NCI-H2081 (cell line): ENCODE results near the gene IRAG1.

ENCODE experiments used
- DNase-seq, 2 experiments: peaks; one replicate each; lab custom pipeline; 2025; lab: John Stamatoyannopoulos, UW

Gene IRAG1, protein sequence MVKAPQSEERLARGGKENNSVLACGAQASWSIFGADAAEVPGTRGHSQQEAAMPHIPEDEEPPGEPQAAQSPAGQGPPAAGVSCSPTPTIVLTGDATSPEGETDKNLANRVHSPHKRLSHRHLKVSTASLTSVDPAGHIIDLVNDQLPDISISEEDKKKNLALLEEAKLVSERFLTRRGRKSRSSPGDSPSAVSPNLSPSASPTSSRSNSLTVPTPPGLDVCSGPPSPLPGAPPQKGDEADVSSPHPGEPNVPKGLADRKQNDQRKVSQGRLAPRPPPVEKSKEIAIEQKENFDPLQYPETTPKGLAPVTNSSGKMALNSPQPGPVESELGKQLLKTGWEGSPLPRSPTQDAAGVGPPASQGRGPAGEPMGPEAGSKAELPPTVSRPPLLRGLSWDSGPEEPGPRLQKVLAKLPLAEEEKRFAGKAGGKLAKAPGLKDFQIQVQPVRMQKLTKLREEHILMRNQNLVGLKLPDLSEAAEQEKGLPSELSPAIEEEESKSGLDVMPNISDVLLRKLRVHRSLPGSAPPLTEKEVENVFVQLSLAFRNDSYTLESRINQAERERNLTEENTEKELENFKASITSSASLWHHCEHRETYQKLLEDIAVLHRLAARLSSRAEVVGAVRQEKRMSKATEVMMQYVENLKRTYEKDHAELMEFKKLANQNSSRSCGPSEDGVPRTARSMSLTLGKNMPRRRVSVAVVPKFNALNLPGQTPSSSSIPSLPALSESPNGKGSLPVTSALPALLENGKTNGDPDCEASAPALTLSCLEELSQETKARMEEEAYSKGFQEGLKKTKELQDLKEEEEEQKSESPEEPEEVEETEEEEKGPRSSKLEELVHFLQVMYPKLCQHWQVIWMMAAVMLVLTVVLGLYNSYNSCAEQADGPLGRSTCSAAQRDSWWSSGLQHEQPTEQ

DNA sequence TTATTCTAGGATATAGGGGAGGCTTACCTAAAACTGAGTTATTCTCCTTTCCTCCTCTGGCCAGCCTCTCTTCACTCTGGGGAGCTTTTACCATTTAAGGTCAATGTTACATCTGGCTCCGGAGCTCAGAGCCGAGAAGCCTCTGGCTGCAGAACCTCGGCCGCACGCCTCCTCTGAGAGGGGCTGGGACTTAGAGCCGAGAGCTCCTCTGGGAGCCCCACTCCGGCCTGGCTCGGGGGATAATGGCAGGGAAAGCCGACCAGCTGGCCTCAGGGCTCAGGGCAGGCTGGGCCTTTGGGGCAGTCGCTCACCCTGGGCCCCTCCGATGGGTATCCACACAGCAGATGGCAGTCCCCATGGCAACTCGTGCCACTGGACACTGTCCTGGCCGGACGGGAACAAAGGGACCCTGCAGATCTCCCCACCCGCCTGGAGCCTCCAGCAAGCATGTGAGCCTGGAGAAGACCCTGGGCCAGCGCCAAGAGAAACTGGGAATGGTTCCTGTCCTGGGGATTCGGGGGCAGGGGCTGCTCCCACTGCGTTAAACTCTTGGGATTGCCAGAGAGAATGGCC lies at the start of gene IRAG1:
Gene IRAG1 (minus strand): TSS at position 247 of the 573 bp plus-strand sequence. CDS start 153 bp downstream, at position 94.
- no peak for DNase-seq

DNA sequence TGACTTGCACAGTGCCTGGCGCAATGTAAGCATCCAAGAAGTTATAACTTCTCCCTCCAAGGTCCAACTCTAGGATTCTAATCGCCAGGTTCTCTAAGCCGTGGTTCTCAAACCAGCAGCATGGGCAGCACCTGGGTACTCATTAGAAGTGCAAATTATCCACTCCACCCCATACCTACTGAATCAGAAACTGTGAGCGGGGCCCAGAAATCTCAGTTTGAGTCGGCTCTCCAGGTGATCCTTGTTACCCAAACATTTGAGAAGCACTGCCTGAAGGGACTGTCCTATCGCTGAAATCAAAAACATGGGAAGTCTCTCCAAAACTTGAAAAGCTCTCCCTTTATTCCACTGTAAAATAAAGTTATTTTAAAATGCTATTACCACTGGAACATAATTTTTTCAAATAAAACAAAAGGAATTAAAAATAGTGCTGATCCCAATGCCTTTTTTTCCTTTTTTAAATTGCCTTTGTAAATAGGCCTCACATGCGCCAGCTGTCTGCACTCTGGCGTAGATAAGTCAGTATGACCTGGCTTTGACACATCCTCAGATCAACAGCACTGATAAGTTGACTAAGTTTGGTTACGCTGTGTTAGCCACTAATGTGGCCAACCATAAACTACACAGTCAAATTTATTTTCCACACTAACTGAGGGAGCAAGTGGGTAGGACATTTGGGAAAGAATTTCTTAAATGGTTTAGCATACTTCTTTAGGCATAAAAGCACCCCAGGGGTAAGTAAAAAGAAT lies 49.1 kb upstream of the IRAG1 start:
- DNase-seq, result no peak

- DNase-seq, result peak; percentile 89 to 91
Observed at GRCh38 chr11:10735481-10736475, 42.2 kb upstream of the IRAG1 start.

GRCh38 chr11:10731064-10731680 lies 37.6 kb upstream of the IRAG1 start:
- no peak for DNase-seq

DNA sequence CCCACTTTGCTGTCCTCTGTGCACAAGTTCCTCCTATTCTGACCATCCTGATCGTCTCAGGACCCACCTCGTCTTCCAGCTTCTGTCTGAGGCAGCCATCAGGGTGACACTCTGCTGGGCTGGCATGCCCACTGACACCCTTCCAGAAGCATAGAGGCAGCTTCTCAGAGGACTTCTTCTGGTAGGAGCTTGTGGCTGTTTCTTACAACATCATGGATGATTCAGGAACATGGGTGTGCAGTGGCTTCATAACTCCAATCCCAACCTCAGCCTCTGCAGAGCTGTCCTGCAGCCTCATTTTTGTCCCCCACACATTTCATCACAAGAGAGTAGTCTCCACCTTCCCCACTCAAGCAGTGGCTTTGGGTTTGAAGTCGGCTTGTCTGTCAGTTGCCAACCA lies 36.6 kb upstream of the IRAG1 start:
- no peak for DNase-seq

- no peak for DNase-seq
Observed at GRCh38 chr11:10728789-10729472, 35.4 kb upstream of the IRAG1 start.

- no peak for DNase-seq
Observed at GRCh38 chr11:10728154-10728553, 34.6 kb upstream of the IRAG1 start.

GRCh38 chr11:10727146-10727851 lies 33.7 kb upstream of the IRAG1 start:
- no peak for DNase-seq

GRCh38 chr11:10725907-10726253 lies 32.3 kb upstream of the IRAG1 start:
- DNase-seq, result no peak

DNA sequence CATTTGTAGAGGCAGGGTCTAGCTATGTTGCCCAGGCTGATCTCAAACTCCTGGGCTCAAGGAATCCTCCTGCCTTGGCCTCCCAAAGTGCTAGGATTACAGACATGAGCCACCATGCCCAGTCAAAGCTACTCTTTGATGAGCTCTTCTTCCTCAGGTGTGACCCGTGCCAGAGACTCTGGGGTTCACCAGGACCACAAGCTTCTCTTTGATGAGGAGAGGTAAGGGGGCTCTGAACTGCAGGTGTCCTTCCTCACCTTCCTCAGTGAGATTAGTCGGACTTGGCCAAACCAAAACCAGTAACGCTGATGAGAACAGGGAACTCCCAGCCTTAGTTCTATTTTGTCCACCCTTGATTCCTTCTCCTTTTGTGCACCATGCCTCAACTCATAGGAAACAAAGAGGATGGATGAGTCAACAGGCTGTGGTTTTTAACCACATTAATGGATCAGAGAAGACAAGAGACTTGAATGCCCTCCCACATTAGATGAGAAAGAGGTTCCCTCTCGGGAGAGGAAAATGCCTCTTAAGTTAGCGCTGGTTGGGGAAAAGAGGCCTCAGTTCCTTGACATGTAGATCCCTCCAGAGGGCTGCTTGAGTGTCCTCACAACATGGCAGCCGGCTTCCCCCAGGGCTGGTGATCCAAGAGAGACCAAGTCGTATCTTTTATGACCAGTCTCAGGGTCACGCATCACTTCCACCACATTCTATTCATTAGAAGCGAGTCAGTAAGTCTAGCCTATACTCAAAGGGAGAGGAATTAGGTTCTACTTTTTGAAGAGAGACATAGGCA lies 31.8 kb upstream of the IRAG1 start:
- DNase-seq, result no peak

DNA sequence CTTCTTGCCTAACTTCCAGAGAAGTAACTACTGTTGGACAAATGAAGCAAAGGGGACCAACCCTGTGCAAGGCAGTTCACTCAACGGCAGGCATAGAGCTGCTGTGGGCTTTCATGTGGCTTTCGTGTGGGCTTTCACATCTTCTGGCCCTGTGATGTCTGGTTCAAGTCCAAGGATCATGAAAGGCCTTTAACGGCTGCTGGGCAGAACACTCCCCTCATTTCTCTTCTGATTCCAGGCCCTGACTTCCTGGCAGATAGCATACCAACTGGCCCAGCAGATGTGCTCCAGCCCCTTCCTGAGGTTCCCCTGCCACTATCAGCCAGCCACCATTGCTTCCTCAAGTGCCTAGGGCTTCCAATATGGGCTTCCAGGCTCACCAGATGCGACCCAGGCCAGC lies 28.8 kb upstream of the IRAG1 start:
- DNase-seq, result no peak

DNA sequence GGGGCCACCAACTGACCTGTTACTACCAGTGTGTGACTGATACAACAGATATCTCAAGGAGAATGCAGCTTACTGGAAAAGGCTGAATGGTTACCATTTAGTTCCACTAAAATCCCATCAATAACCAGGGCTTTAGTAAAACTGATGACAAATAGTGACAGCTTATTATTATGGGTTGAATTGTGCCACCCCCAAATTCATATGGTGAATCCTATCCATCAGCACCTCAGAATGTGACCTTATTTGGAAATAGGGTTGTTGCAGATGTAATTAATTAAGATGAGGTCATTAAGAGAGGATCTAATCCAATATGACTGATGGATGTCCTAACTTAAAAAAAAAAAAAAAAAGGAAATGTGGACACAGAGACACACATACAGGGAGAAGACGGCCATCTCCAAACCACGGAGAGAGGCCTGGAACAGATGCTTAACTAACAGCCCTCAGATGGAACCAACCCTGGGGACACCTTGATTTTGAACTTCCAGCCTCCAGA lies 27.4 kb upstream of the IRAG1 start:
- no peak for DNase-seq

GRCh38 chr11:10719616-10720015 lies 26.1 kb upstream of the IRAG1 start:
- no peak for DNase-seq

DNA sequence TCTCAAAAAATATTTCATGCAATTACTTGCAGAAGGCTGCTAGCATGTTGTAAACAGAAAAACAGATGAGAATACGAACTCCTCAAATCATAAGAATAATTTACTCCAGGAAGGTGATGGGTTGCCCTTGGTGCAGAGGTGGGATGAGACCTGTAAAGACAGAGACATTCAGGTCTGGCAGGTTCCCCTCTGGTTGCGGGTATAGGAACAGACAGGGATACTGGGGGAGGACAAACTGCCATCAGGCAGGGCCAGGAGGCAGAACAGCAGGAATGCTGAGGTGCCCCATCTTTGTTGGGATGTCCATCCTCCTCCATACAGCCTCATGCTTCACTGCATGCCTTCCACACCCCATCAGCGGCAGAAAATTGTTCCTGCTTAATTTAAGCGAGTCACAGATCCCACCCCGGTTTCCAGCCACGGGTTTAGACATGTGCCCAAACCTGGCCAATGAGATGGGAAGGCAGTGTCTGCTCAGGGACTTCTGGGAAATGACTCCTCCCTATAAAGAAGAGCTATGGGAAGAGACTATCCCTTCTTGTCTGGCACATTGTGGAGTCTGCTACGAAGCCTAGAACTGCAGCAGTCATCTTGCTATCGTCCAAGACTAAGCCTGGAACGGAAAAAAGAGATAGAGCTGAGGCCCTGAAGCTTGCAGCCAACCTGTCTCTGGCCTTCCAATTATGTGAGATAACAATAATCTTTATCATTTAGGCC lies 23.1 kb upstream of the IRAG1 start:
- no peak for DNase-seq

DNA sequence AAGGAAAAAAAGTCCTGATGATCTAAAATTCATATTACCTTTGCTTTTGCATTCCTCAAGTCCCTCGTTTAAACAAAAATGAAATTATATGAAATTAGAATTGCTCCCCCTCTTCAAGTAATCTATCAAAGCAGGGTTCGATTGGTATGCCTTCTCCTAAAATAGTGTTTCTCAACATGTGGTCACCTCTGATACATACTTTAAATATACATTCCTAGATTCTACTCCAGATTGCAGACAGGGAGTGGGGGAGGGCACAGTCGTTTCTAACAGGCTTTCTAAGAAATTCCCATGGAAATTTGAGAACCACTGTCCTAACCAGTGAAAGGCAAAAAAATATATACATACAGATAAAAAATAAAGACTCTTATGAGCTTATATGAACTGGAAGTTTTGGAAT lies 22.6 kb upstream of the IRAG1 start:
- no peak for DNase-seq

GRCh38 chr11:10715571-10715970 lies 22.0 kb upstream of the IRAG1 start:
- DNase-seq, result no peak

- no peak for DNase-seq
Observed at GRCh38 chr11:10709299-10710086, 15.9 kb upstream of the IRAG1 start.
